Measurements from ENCODE around the gene ZNF620. TPM values are rescaled to one million over a fixed set of nuclear protein-coding genes. Genes with fewer than 3 reads are reported as not detected.
"Not testable (repeated sequence)": the region's sequence is repeated elsewhere in the genome, so short reads cannot be mapped to it uniquely, and the experiment has no call there.

Gene ZNF620
- total and polyA plus RNA-seq, 5 donors from 2014 or later = 2.4 to 4.5 (median 2.9) TPM

DNA sequence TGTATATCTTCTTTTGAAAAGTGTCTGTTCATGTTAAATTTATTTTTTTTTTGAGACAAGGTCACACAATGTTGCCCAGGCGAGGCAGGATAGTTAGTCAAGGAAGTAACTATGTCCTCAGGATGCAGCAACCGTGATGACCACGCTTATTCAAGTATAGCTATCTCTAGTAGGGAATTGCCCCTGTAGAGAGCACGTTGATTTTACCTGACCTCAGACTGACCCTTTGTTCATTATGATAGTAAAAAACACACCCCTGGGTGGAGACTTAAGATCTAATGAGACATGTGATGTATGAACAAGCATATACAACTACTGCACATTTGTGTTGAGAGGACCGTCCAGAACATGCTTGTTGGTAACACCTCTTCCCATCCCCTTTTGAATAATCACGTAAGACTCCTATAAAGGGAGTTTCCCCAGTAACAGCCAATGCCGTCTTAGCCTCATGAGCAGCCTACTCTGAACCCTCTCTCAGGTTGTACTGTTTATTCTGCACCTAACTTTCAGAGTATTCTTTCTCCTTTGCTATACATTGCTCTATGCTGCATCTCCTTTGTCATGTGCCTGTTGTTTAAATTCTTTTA lies 51.8 kb downstream of the ZNF620 start:
- Mint-ChIP-seq H3K4me1 (peaks cover 0 to 3% (median 0%) of the 10 kb centered on the region in 4 donors), H3K27ac (no peak overlapping the region), H3K36me3 (no peaks in the 10 kb centered on the region), H3K27me3 (peaks cover 9% of the 10 kb centered on the region), H3K9me3 (no peaks in the 10 kb centered on the region), H3K4me3 (no peak overlapping the region)
- Histone ChIP-seq H3K27me3 (ENCODE audit: control insufficient read depth, insufficient read depth, low read length) (no peaks in the 10 kb centered on the region), H3K36me3 (ENCODE audit: control insufficient read depth, insufficient read depth, low read length) (no peaks in the 10 kb centered on the region), H3K9me3 (ENCODE audit: control insufficient read depth in 2 of 2, low read length in 2 of 2) (no peaks in the 10 kb centered on the region), H3K4me3 (ENCODE audit: low read depth, low read length) (no peak overlapping the region), H3K4me1 (ENCODE audit: control insufficient read depth, insufficient read depth, low read length, poor library complexity, severe bottlenecking) (no peaks in the 10 kb centered on the region), H3K27ac (ENCODE audit: insufficient read depth, low read length, poor library complexity, severe bottlenecking) (no peak overlapping the region)
- DNase-seq = no peak
- no peak for ATAC-seq (ENCODE audit: low read depth in 2 of 2)

DNA sequence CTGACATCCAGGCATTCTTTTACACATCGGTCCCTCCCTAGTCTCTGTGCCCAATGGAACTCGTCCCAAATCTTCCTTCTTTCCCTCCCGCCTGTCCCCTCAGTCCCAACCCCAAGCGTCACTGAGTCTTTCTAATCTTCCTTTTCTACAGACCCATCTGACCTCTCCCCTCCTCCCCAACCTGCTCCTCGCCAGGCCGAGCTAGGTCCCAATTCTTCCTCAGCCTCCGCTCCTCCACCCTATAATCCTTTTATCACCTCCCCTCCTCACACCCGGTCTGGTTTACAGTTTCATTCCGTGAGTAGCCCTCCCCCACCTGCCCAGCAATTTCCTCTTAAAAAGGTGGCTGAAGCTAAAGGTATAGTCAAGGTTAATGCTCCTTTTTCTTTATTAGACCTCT lies 56.6 kb downstream of the ZNF620 start:
- not testable (repeated sequence) for ATAC-seq (ENCODE audit: low read depth in 2 of 2); H3K4me1 ChIP-seq (ENCODE audit: control insufficient read depth, insufficient read depth, low read length, poor library complexity, severe bottlenecking); H3K27ac ChIP-seq (ENCODE audit: insufficient read depth, low read length, poor library complexity, severe bottlenecking); H3K4me3 ChIP-seq (ENCODE audit: low read depth, low read length); H3K27me3 ChIP-seq (ENCODE audit: control insufficient read depth, insufficient read depth, low read length); H3K4me1 Mint-ChIP-seq; H3K9me3 Mint-ChIP-seq; H3K36me3 ChIP-seq (ENCODE audit: control insufficient read depth, insufficient read depth, low read length); DNase-seq; H3K36me3 Mint-ChIP-seq; H3K4me3 Mint-ChIP-seq; H3K27ac Mint-ChIP-seq; H3K9me3 ChIP-seq (ENCODE audit: control insufficient read depth in 2 of 2, low read length in 2 of 2)
- H3K27me3 Mint-ChIP-seq = peaks cover 15% of the 10 kb centered on the region

DNA sequence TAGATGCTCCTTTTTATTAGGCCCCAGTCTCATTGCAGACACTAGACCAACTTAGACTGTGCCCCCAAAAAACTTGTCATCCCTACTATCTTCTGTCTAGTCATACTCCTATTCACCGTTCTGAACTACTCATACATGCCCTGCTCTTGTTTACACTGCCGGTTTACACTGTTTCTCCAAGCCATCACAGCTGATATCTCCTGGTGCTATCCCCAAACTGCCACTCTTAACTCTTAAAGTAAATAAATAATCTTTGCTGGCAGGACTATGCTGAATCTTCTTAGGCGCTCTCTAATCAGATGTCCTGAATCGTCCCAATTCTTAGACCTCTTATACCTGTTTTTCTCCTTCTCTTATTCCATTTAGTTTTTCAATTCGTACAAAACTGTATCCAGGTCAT lies 59.8 kb downstream of the ZNF620 start:
- not testable (repeated sequence) for H3K27ac ChIP-seq (ENCODE audit: insufficient read depth, low read length, poor library complexity, severe bottlenecking); H3K4me3 ChIP-seq (ENCODE audit: low read depth, low read length); H3K9me3 ChIP-seq (ENCODE audit: control insufficient read depth in 2 of 2, low read length in 2 of 2); H3K4me1 ChIP-seq (ENCODE audit: control insufficient read depth, insufficient read depth, low read length, poor library complexity, severe bottlenecking); H3K9me3 Mint-ChIP-seq; H3K27ac Mint-ChIP-seq; H3K4me1 Mint-ChIP-seq; DNase-seq; H3K27me3 ChIP-seq (ENCODE audit: control insufficient read depth, insufficient read depth, low read length); H3K36me3 Mint-ChIP-seq; H3K4me3 Mint-ChIP-seq; ATAC-seq (ENCODE audit: low read depth in 2 of 2); H3K36me3 ChIP-seq (ENCODE audit: control insufficient read depth, insufficient read depth, low read length)
- H3K27me3 Mint-ChIP-seq = peaks cover 15% of the 10 kb centered on the region

DNA sequence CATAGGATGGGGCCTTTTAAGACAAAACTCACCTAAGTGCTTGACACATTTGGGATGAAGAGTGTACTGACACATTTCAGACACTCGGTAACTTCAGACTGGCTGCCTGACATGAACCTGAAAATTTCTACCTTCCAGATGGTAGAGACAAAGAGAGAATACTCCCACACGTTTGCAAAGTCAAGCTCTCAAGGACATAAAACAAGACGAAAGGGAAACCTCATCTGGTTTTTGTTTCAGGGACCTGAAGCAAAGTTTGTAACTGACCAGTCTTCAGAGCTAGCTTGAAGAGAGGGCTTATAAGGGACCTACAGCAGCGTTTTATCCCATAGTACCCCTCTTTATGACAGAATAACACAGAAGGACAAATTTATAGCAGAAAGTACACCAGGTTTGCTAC lies 60.9 kb downstream of the ZNF620 start:
- peaks cover 0 to 5% (median 0%) of the 10 kb centered on the region in 7 donors for H3K9me3 Mint-ChIP-seq
- DNase-seq = no peak
- no peak overlapping the region for H3K27ac Mint-ChIP-seq
- H3K4me1 ChIP-seq (ENCODE audit: control insufficient read depth, insufficient read depth, low read length, poor library complexity, severe bottlenecking) = no peaks in the 10 kb centered on the region
- H3K27me3 ChIP-seq (ENCODE audit: control insufficient read depth, insufficient read depth, low read length) = no peaks in the 10 kb centered on the region
- H3K36me3 Mint-ChIP-seq = no peaks in the 10 kb centered on the region
- H3K27ac ChIP-seq (ENCODE audit: insufficient read depth, low read length, poor library complexity, severe bottlenecking) = no peak overlapping the region
- H3K9me3 ChIP-seq (ENCODE audit: control insufficient read depth in 2 of 2, low read length in 2 of 2) = no peaks in the 10 kb centered on the region
- H3K4me3 Mint-ChIP-seq = no peak overlapping the region
- H3K36me3 ChIP-seq (ENCODE audit: control insufficient read depth, insufficient read depth, low read length) = no peaks in the 10 kb centered on the region
- H3K4me1 Mint-ChIP-seq = no peaks in the 10 kb centered on the region
- H3K27me3 Mint-ChIP-seq = peaks cover 11% of the 10 kb centered on the region
- no peak for ATAC-seq (ENCODE audit: low read depth in 2 of 2)
- no peak overlapping the region for H3K4me3 ChIP-seq (ENCODE audit: low read depth, low read length)

Other genes starting within 250 kb of the ZNF620 start
- 76.4 TPM for gene EIF1B, start 196.3 kb upstream of the ZNF620 start, total RNA-seq
- gene EIF1B, start 196.3 kb upstream of the ZNF620 start, polyA plus RNA-seq = 10 to 100 TPM; 42.3 to 73.6 (median 60.4) TPM
- gene ENTPD3, start 118.9 kb upstream of the ZNF620 start, total RNA-seq = not detected
- gene ENTPD3, start 118.9 kb upstream of the ZNF620 start, polyA plus RNA-seq = not detected
- gene RPL14, start 48.7 kb upstream of the ZNF620 start, total RNA-seq = 2,234 TPM
- gene RPL14, start 48.7 kb upstream of the ZNF620 start, polyA plus RNA-seq = 1,000 to 10,000 TPM in 3 of 4 donors, 100 to 1,000 TPM in 1; 926 to 1,854 (median 1,324) TPM
- 5.3 TPM for gene ZNF619, start 28.9 kb upstream of the ZNF620 start, total RNA-seq
- 1 to 10 TPM; 2.1 to 4.0 (median 3.2) TPM for gene ZNF619, start 28.9 kb upstream of the ZNF620 start, polyA plus RNA-seq
- gene ZNF621, start 18.9 kb downstream of the ZNF620 start, total RNA-seq = 19.2 TPM
- 1 to 10 TPM; 2.0 to 3.9 (median 3.6) TPM for gene ZNF621, start 18.9 kb downstream of the ZNF620 start, polyA plus RNA-seq

Data from CD4-positive, CD25-positive, alpha-beta regulatory T cell (primary cell).